CD4-positive, alpha-beta memory T cell (primary cell): ENCODE results near the gene ZNF70. TPM values are rescaled to one million over a fixed set of nuclear protein-coding genes. Genes with fewer than 3 reads are reported as not detected.

Source experiments
- CTCF ChIA-PET: fragments of 350-600 bp; sonication (Branson Sonifier 250); formaldehyde crosslinking; loops from one replicate; lab custom pipeline; 2021; ENCODE audit warnings: inconsistent platforms; ENCODE audit not compliant: partially characterized antibody; lab: Charles Lee
- POLR2A ChIA-PET: fragments of 350-600 bp; sonication (Branson Sonifier 250); formaldehyde crosslinking; loops from one replicate; lab custom pipeline; 2021; ENCODE audit not compliant: partially characterized antibody; lab: Charles Lee
- DNase-seq, 5 donors: peaks; one replicate each; pipeline versions ENCODE4 v3.0.0 to v3.0.0-alpha.2; 2020 to 2022; ENCODE audit warnings: mixed read lengths in 1 of 5
- H3K27ac ChIP-seq: one replicate; pipeline ENCODE4 v1.7.0; 2013; ENCODE audit warnings: low read depth, low read length
- H3K27me3 ChIP-seq: 2 replicates; pipeline ENCODE4 v1.7.0; 2013; ENCODE audit warnings: mild to moderate bottlenecking, low read length, moderate library complexity; ENCODE audit not compliant: insufficient read depth
- H3K36me3 ChIP-seq: 2 replicates; pipeline ENCODE4 v1.7.0; 2013; ENCODE audit warnings: mild to moderate bottlenecking, low read length, moderate library complexity; ENCODE audit not compliant: insufficient read depth
- H3K4me1 ChIP-seq: 2 replicates; pipeline ENCODE4 v1.7.0; 2013; ENCODE audit warnings: mild to moderate bottlenecking, low read length, moderate library complexity; ENCODE audit not compliant: insufficient read depth
- H3K4me3 ChIP-seq, 2 donors: one replicate each; pipeline ENCODE4 v1.7.0; 2013; ENCODE audit warnings: low read length in 2 of 2, mild to moderate bottlenecking in 1 of 2
- H3K9me3 ChIP-seq, 2 donors: one replicate each; pipeline ENCODE4 v1.7.0; 2013; ENCODE audit warnings: low read length in 2 of 2, control low read depth in 1 of 2; ENCODE audit not compliant: control insufficient read depth in 1 of 2
- H3K27ac Mint-ChIP-seq, 7 donors: one replicate each; pipeline ENCODE4 v1.8.0; 2020 to 2021; ENCODE audit warnings: mixed read lengths in 7 of 7, mild to moderate bottlenecking in 6 of 7, inconsistent platforms in 3 of 7, moderate library complexity in 3 of 7
- H3K27me3 Mint-ChIP-seq, 2 donors: one replicate each; pipeline ENCODE4 v1.8.0; 2020 to 2021; ENCODE audit warnings: mixed read lengths in 2 of 2
- H3K36me3 Mint-ChIP-seq, 2 donors: one replicate each; pipeline ENCODE4 v1.8.0; 2020 to 2021; ENCODE audit warnings: mixed read lengths in 2 of 2, inconsistent platforms in 1 of 2, mild to moderate bottlenecking in 1 of 2
- H3K4me1 Mint-ChIP-seq, 4 donors: one replicate each; pipeline ENCODE4 v1.8.0; 2020 to 2021; ENCODE audit warnings: mixed read lengths in 4 of 4, mild to moderate bottlenecking in 1 of 4
- H3K4me3 Mint-ChIP-seq, 8 donors: one replicate each; pipeline ENCODE4 v1.8.0; 2020 to 2021; ENCODE audit warnings: mixed read lengths in 8 of 8, mild to moderate bottlenecking in 7 of 8, moderate library complexity in 6 of 8, inconsistent platforms in 3 of 8
- H3K9me3 Mint-ChIP-seq, 8 donors: one replicate each; pipeline ENCODE4 v1.8.0; 2020 to 2021; ENCODE audit warnings: mixed read lengths in 8 of 8, mild to moderate bottlenecking in 5 of 8, inconsistent platforms in 3 of 8, moderate library complexity in 1 of 8
- intact Hi-C: fragments of 100-400 bp; cut with micrococcal nuclease; formaldehyde crosslinking; loops from one replicate; pipeline ENCODE4 v1.15.1; 2023
- polyA plus RNA-seq, 2 donors: library from polyadenylated mRNA; unstranded; fragments of 300-500 nt; fragmentation: Illumina TruSeq; gene quantifications; one replicate each; pipeline ENCODE4 v1.2.3, GENCODE V29; 2021
- total RNA-seq, 2 experiments: library from RNA; stranded (reverse); gene quantifications; one replicate each; pipeline ENCODE4 v1.2.3, GENCODE V29; 2021

The ZNF70 gene
- total and polyA plus RNA-seq, 4 experiments from 2014 or later, result 0.37 to 7.4 (median 6.4) TPM; not detected in 1

- H3K36me3 Mint-ChIP-seq, result peaks cover 83 to 96% of the 10 kb centered on the region in 2 donors
- peak in 4 of 5 donors; percentile 18 to 39 (median 27) for DNase-seq
- H3K27me3 ChIP-seq, result no peaks in the 10 kb centered on the region
- CTCF ChIA-PET, result no interaction called here
- POLR2A ChIA-PET, result interaction anchor here (0.8 kb wide), 1 partner anchor 9 kb away, joined by 3 read pairs; no protein-coding TSS in a partner anchor
- peaks cover 23% of the 10 kb centered on the region for H3K4me1 ChIP-seq
- H3K9me3 Mint-ChIP-seq, result peaks cover 0 to 3% (median 0%) of the 10 kb centered on the region in 8 donors
- no peaks in the 10 kb centered on the region for H3K27me3 Mint-ChIP-seq
- peak overlapping the region in 6 of 8 donors; percentile 4 to 65 (median 35) for H3K4me3 Mint-ChIP-seq
- no peak overlapping the region for H3K4me3 ChIP-seq
- intact Hi-C loops, result no loop called here
- H3K27ac ChIP-seq, result peak overlapping the region; percentile 12
- no peaks in the 10 kb centered on the region for H3K9me3 ChIP-seq
- peak overlapping the region; percentile 20 to 92 (median 89) for H3K27ac Mint-ChIP-seq
- peaks cover 65% of the 10 kb centered on the region for H3K36me3 ChIP-seq
- peaks cover 46 to 79% (median 52%) of the 10 kb centered on the region in 4 donors for H3K4me1 Mint-ChIP-seq
Measured at GRCh38 chr22:23704829-23705228, 46.1 kb downstream of the ZNF70 start.

- Histone ChIP-seq H3K4me1 (peaks cover 23% of the 10 kb centered on the region), H3K27me3 (no peaks in the 10 kb centered on the region), H3K36me3 (peaks cover 63% of the 10 kb centered on the region), H3K4me3 (no peak overlapping the region), H3K9me3 (no peaks in the 10 kb centered on the region), H3K27ac (no peak overlapping the region)
- ChIA-PET CTCF (interaction anchor here (0.6 kb wide), 1 partner anchor 34 kb away, joined by 3 read pairs; no protein-coding TSS in a partner anchor), POLR2A (no interaction called here)
- no peak for DNase-seq
- peak overlapping the region in 2 of 8 donors; percentile 8 to 46 for H3K4me3 Mint-ChIP-seq
- peaks cover 0 to 3% (median 0%) of the 10 kb centered on the region in 8 donors for H3K9me3 Mint-ChIP-seq
- peak overlapping the region; percentile 20 to 92 (median 77) for H3K27ac Mint-ChIP-seq
- peaks cover 47 to 74% (median 50%) of the 10 kb centered on the region in 4 donors for H3K4me1 Mint-ChIP-seq
- H3K36me3 Mint-ChIP-seq, result peaks cover 80 to 96% of the 10 kb centered on the region in 2 donors
- intact Hi-C loops, result no loop called here
- H3K27me3 Mint-ChIP-seq, result no peaks in the 10 kb centered on the region
Measured at GRCh38 chr22:23704062-23704461, 46.9 kb downstream of the ZNF70 start.

GRCh38 chr22:23700706-23701105 is 50.2 kb downstream of the ZNF70 start:
- Mint-ChIP-seq H3K27ac (peak overlapping the region in 3 of 7 donors; percentile 18 to 80 (median 48)), H3K4me3 (no peak overlapping the region), H3K27me3 (no peaks in the 10 kb centered on the region), H3K36me3 (peaks cover 70 to 80% of the 10 kb centered on the region in 2 donors), H3K9me3 (peaks cover 0 to 3% (median 0%) of the 10 kb centered on the region in 8 donors), H3K4me1 (peaks cover 47 to 86% (median 63%) of the 10 kb centered on the region in 4 donors)
- H3K36me3 ChIP-seq, result peaks cover 50% of the 10 kb centered on the region
- no peaks in the 10 kb centered on the region for H3K27me3 ChIP-seq
- no peak overlapping the region for H3K27ac ChIP-seq
- CTCF ChIA-PET, result no interaction called here
- POLR2A ChIA-PET, result no interaction called here
- peaks cover 48% of the 10 kb centered on the region for H3K4me1 ChIP-seq
- H3K9me3 ChIP-seq, result no peaks in the 10 kb centered on the region
- no peak for DNase-seq
- no peak overlapping the region for H3K4me3 ChIP-seq
- intact Hi-C loops, result no loop called here

- no peaks in the 10 kb centered on the region for H3K27me3 ChIP-seq
- Mint-ChIP-seq H3K9me3 (peaks cover 0 to 3% (median 0%) of the 10 kb centered on the region in 8 donors), H3K4me1 (peaks cover 39 to 76% (median 57%) of the 10 kb centered on the region in 4 donors), H3K4me3 (peak overlapping the region in 3 of 8 donors; percentile 20 to 49 (median 43)), H3K27ac (peak overlapping the region in 6 of 7 donors; percentile 50 to 100 (median 75)), H3K36me3 (peaks cover 59 to 68% of the 10 kb centered on the region in 2 donors), H3K27me3 (no peaks in the 10 kb centered on the region)
- H3K36me3 ChIP-seq, result peaks cover 50% of the 10 kb centered on the region
- POLR2A ChIA-PET, result interaction anchor here (1.4 to 3.5 kb wide), 4 partner anchors 14 to 195 kb away, joined by 7 to 31 read pairs (median 10); partner anchors contain the start of genes MIF and ZNF70
- CTCF ChIA-PET, result interaction anchor here (1.0 kb wide), 1 partner anchor 195 kb away, joined by 3 read pairs; the partner anchor contains the start of gene MIF
- no peak overlapping the region for H3K27ac ChIP-seq
- H3K4me3 ChIP-seq, result no peak overlapping the region
- peaks cover 43% of the 10 kb centered on the region for H3K4me1 ChIP-seq
- no peak for DNase-seq
- intact Hi-C loops, result loop anchor here (5.0 to 10.0 kb wide), 2 partner anchors 69 to 136 kb away; partner anchors contain the start of genes CHCHD10 and DERL3
- H3K9me3 ChIP-seq, result no peaks in the 10 kb centered on the region
Measured at GRCh38 chr22:23698673-23699235, 52.2 kb downstream of the ZNF70 start.

- no peaks in the 10 kb centered on the region for H3K9me3 ChIP-seq
- no peak overlapping the region for H3K27ac ChIP-seq
- peaks cover 43% of the 10 kb centered on the region for H3K4me1 ChIP-seq
- H3K27me3 ChIP-seq, result no peaks in the 10 kb centered on the region
- Mint-ChIP-seq H3K36me3 (peaks cover 57 to 65% of the 10 kb centered on the region in 2 donors), H3K4me1 (peaks cover 36 to 72% (median 52%) of the 10 kb centered on the region in 4 donors), H3K27ac (peak overlapping the region in 6 of 7 donors; percentile 73 to 100 (median 91)), H3K9me3 (peaks cover 0 to 3% (median 0%) of the 10 kb centered on the region in 8 donors), H3K27me3 (no peaks in the 10 kb centered on the region), H3K4me3 (peak overlapping the region; percentile 29 to 99 (median 94))
- no peak for DNase-seq
- intact Hi-C loops, result loop anchor here (5.0 to 10.0 kb wide), 2 partner anchors 69 to 137 kb away; partner anchors contain the start of genes CHCHD10 and DERL3
- ChIA-PET CTCF (interaction anchor here (1.0 kb wide), 1 partner anchor 196 kb away, joined by 3 read pairs; the partner anchor contains the start of gene MIF), POLR2A (interaction anchor here (1.4 to 3.5 kb wide), 7 partner anchors 9 to 196 kb away, joined by 4 to 31 read pairs (median 8); partner anchors contain the start of genes MIF and ZNF70)
- peaks cover 55% of the 10 kb centered on the region for H3K36me3 ChIP-seq
- H3K4me3 ChIP-seq, result no peak overlapping the region
Measured at GRCh38 chr22:23698094-23698493, 52.8 kb downstream of the ZNF70 start.

GRCh38 chr22:23697031-23697970 is 53.6 kb downstream of the ZNF70 start:
- Histone ChIP-seq H3K4me3 (peak overlapping the region; percentile 58 to 93), H3K36me3 (peaks cover 52% of the 10 kb centered on the region), H3K27me3 (no peaks in the 10 kb centered on the region), H3K9me3 (no peaks in the 10 kb centered on the region), H3K4me1 (peaks cover 43% of the 10 kb centered on the region), H3K27ac (peak overlapping the region; percentile 82)
- POLR2A ChIA-PET, result interaction anchor here (0.8 to 4.6 kb wide), 16 partner anchors 9 to 313 kb away, joined by 3 to 76 read pairs (median 6); partner anchors contain the start of genes CHCHD10, MIF, SLC2A11 and ZNF70
- peak overlapping the region; percentile 92 to 99 (median 97) for H3K4me3 Mint-ChIP-seq
- H3K9me3 Mint-ChIP-seq, result peaks cover 0 to 3% (median 0%) of the 10 kb centered on the region in 8 donors
- DNase-seq, result no peak
- H3K27ac Mint-ChIP-seq, result peak overlapping the region; percentile 98 to 100 (median 100)
- intact Hi-C loops, result loop anchor here (2.0 to 10.0 kb wide), 3 partner anchors 20 to 138 kb away; partner anchors contain the start of genes CHCHD10 and DERL3
- no peaks in the 10 kb centered on the region for H3K27me3 Mint-ChIP-seq
- CTCF ChIA-PET, result interaction anchor here (2.0 kb wide), 1 partner anchor 20 kb away, joined by 8 read pairs; no protein-coding TSS in a partner anchor
- H3K36me3 Mint-ChIP-seq, result peaks cover 56 to 62% of the 10 kb centered on the region in 2 donors
- H3K4me1 Mint-ChIP-seq, result peaks cover 32 to 70% (median 52%) of the 10 kb centered on the region in 4 donors
